GM12878 (cell line): ENCODE measurements around the gene NEGR1. TPM values are rescaled to one million over a fixed set of nuclear protein-coding genes. Genes with fewer than 3 reads are reported as not detected.

Experiments
- ATAC-seq: fragments of 200-7000 bp; cut with Tn5 transposase; 3 replicates; pipeline ENCODE4 v1.9.1; 2020; ENCODE audit warnings: mild to moderate bottlenecking, moderate library complexity
- BruUV-seq: library from RNA; stranded (reverse); fragments of 400-500 nt; replicated peaks from 2 replicates; lab custom pipeline; 2021; lab: Mats Ljungman, UMichigan
- CTCF ChIA-PET: fragments of 300-600 bp; sonication (Branson Sonifier 250); formaldehyde crosslinking; extraction: SDS; loops from one replicate; lab custom pipeline; 2021; ENCODE audit warnings: inconsistent platforms; lab: Yijun Ruan, JAX
- POLR2A ChIA-PET: fragments of 350-600 bp; formaldehyde crosslinking; extraction: SDS; loops from one replicate; lab custom pipeline; 2021; ENCODE audit warnings: inconsistent platforms; lab: Charles Lee
- RAD21 ChIA-PET: fragments of 300-600 bp; sonication (Branson Sonifier 250); formaldehyde crosslinking; loops from one replicate; lab custom pipeline; 2023; ENCODE audit warnings: antibody characterized with exemption; ENCODE audit not compliant: unreplicated experiment; lab: Charles Lee
- SMC1A ChIA-PET: fragments of 300-600 bp; sonication (Branson Sonifier 250); formaldehyde crosslinking; loops from one replicate; lab custom pipeline; 2023; ENCODE audit not compliant: unreplicated experiment, uncharacterized antibody; lab: Charles Lee
- DNase-seq: peaks from one replicate; pipeline ENCODE4 v3.0.0-alpha.2; 2011; ENCODE audit warnings: low read depth, low spot score
- FAIRE-seq: peaks from 3 replicates; lab custom pipeline; 2011; peaks lifted over from hg19 to GRCh38; lab: Jason Lieb, UNC
- H2AFZ ChIP-seq: 2 replicates; pipeline ENCODE4 v1.6.0; 2011; ENCODE audit warnings: low read depth, low read length, control low read depth; ENCODE audit not compliant: control insufficient read depth
- H3K27ac ChIP-seq: 2 replicates; pipeline ENCODE4 v1.5.1; 2011; ENCODE audit warnings: control low read depth; ENCODE audit not compliant: control insufficient read depth, insufficient read depth
- H3K27me3 ChIP-seq, 2 experiments: replicated peaks in 1 of 2; 2 replicates each; pipeline versions ENCODE4 v1.6.0 to v1.6.1; 2011; ENCODE audit warnings: low read length in 1 of 2; ENCODE audit not compliant: control insufficient read depth in 2 of 2, insufficient read depth in 2 of 2
- H3K36me3 ChIP-seq, 2 experiments: 2 replicates each; pipeline ENCODE4 v1.5.1; 2011; ENCODE audit warnings: low read length in 1 of 2; ENCODE audit not compliant: control insufficient read depth in 2 of 2, insufficient read depth in 2 of 2
- H3K4me1 ChIP-seq: 2 replicates; pipeline ENCODE4 v1.6.1; 2011; ENCODE audit warnings: mild to moderate bottlenecking, low read length, moderate library complexity, mixed read lengths; ENCODE audit not compliant: control insufficient read depth, insufficient read depth
- H3K4me2 ChIP-seq: 2 replicates; pipeline ENCODE4 v1.6.0; 2011; ENCODE audit warnings: control low read depth; ENCODE audit not compliant: control insufficient read depth, insufficient read depth
- H3K4me3 ChIP-seq: fragments of 200-600 bp; sonication (generic); 2 replicates; pipeline ENCODE4 v1.5.1; 2016
- H3K79me2 ChIP-seq: 2 replicates; pipeline ENCODE4 v1.6.0; 2011; ENCODE audit warnings: low read length; ENCODE audit not compliant: control insufficient read depth, insufficient read depth
- H3K9ac ChIP-seq: 2 replicates; pipeline ENCODE4 v1.8.0; 2011; ENCODE audit warnings: low read length, control low read depth, mixed read lengths; ENCODE audit not compliant: control insufficient read depth, insufficient read depth
- H3K9me3 ChIP-seq: replicated peaks from 3 replicates; pipeline ENCODE4 v1.5.1; 2011; ENCODE audit warnings: mild to moderate bottlenecking, low read length; ENCODE audit not compliant: control insufficient read depth, insufficient read depth
- H4K20me1 ChIP-seq: 2 replicates; pipeline ENCODE4 v1.6.0; 2011; ENCODE audit not compliant: control insufficient read depth, insufficient read depth
- ATF7 ChIP-seq: fragments of 450-650 bp; IDR thresholded peaks from 2 replicates; pipeline ENCODE4 v1.6.1; 2016; ENCODE audit warnings: low read depth, mild to moderate bottlenecking
- CEBPZ ChIP-seq: fragments of 150-350 bp; IDR thresholded peaks from 2 replicates; pipeline ENCODE4 v1.6.1; 2016; ENCODE audit warnings: low read depth, low read length
- CREM ChIP-seq: IDR thresholded peaks from 2 replicates; pipeline ENCODE4 v1.6.1; 2014; ENCODE audit warnings: antibody characterized with exemption, low read depth
- HDAC6 ChIP-seq: fragments of 200-600 bp; sonication (generic); IDR thresholded peaks from one replicate; pipeline ENCODE4 v1.8.0; 2017; ENCODE audit warnings: antibody characterized with exemption; ENCODE audit not compliant: unreplicated experiment
- MXI1 ChIP-seq: fragments of 150-350 bp; IDR thresholded peaks from 2 replicates; pipeline ENCODE4 v1.6.1; 2011; ENCODE audit warnings: low read depth, mild to moderate bottlenecking, inconsistent platforms, low read length, improper control_type of control experiment
- NFIC ChIP-seq: IDR thresholded peaks from 2 replicates; pipeline ENCODE4 v1.6.1; 2012; ENCODE audit warnings: low read depth, mild to moderate bottlenecking, inconsistent platforms, low read length, moderate library complexity
- SIX5 ChIP-seq: IDR thresholded peaks from 2 replicates; pipeline ENCODE4 v1.6.1; 2011; ENCODE audit warnings: mild to moderate bottlenecking, low read depth, low read length, moderate library complexity; ENCODE audit not compliant: severe bottlenecking
- ZSCAN29 ChIP-seq: fragments of 450-650 bp; IDR thresholded peaks from 2 replicates; pipeline ENCODE4 v1.6.1; 2017; ENCODE audit warnings: mild to moderate bottlenecking, moderate library complexity
- in situ Hi-C: fragments of 300-500 bp; cut with MboI; formaldehyde crosslinking; loops from 9 replicates; pipeline ENCODE4 v1.14.3; 2018; ENCODE audit warnings: mixed read lengths
- intact Hi-C: fragments of 100-400 bp; cut with micrococcal nuclease; formaldehyde crosslinking; loops from one replicate; pipeline ENCODE4 v1.14.2; 2022; ENCODE audit not compliant: unreplicated experiment
- polyA plus RNA-seq, 11 experiments: library from polyadenylated mRNA; depleted of rRNA in 4 of 11; unstranded in 6 of 11; stranded (reverse) in 5 of 11; fragments of >200 nt; fragmentation: Nextera tagmentation in 4 of 11; fragmentation: Illumina TruSeq in 1 of 11; extraction: Ambion mirVana in 4 of 11; extraction: Trizol in 1 of 11; gene quantifications; 1 replicate in 1 of 11; 2 replicates in 10 of 11; pipeline versions ENCODE4 v1.2.1 to v1.2.3, GENCODE V29; 2011 to 2016; ENCODE audit warnings: inconsistent platforms in 2 of 11, missing spikeins in 2 of 11, low read depth in 1 of 11
- total RNA-seq, 4 experiments: library from RNA; depleted of rRNA in 3 of 4; stranded (reverse); fragments of >200 nt in 3 of 4; fragmentation: Illumina TruSeq in 1 of 4; extraction: Trizol in 1 of 4; gene quantifications; 2 replicates each; pipeline versions ENCODE4 v1.2.1 to v1.2.3, GENCODE V29; 2013 to 2021

Gene NEGR1
- total and polyA plus RNA-seq, 10 of the 15 experiments (the other 5 are each of a cell fraction or from before 2014, with no cell fraction given) = under 0.01 to 0.03 (median 0.01) TPM; not detected in 7

GRCh38 chr1:72253132-72253531, 29.2 kb downstream of the NEGR1 start:
- in situ Hi-C loops (no loop called here), intact Hi-C loops (no loop called here)
- ChIA-PET POLR2A (no interaction called here), RAD21 (no interaction called here), SMC1A (no interaction called here), CTCF (no interaction called here)
- no peaks in the 10 kb centered on the region for H3K27me3 ChIP-seq
- DNase-seq (no peak), FAIRE-seq (no peak), ATAC-seq (no peak)
- H3K36me3 ChIP-seq = no peaks in the 10 kb centered on the region
- BruUV-seq = no TSS peak
- H2AFZ ChIP-seq = no peak overlapping the region
- no peak overlapping the region for H3K4me3 ChIP-seq
- H3K9me3 ChIP-seq = no peaks in the 10 kb centered on the region
- TF ChIP-seq ATF7 = no peak
- TF ChIP-seq NFIC = no peak
- TF ChIP-seq HDAC6 = no peak
- no peak for TF ChIP-seq ZSCAN29
- TF ChIP-seq CEBPZ = no peak
- TF ChIP-seq CREM = no peak
- TF ChIP-seq SIX5 = no peak
- no peak for TF ChIP-seq MXI1
- no peaks in the 10 kb centered on the region for H3K4me1 ChIP-seq
- H3K27ac ChIP-seq = no peak overlapping the region
- no peak overlapping the region for H3K4me2 ChIP-seq
- H4K20me1 ChIP-seq = no peaks in the 10 kb centered on the region
- no peak overlapping the region for H3K9ac ChIP-seq
- H3K79me2 ChIP-seq = no peaks in the 10 kb centered on the region
